ENCODE measurements around the gene FGF18. TPM values are rescaled to one million over a fixed set of nuclear protein-coding genes. Genes with fewer than 3 reads are reported as not detected.
A peak's percentile ranks its signal among the peaks of the same experiment; 100 is the strongest.

FGF18 gene
- total and polyA plus RNA-seq, 9 of the 15 experiments (the other 6 are each of a cell fraction or from before 2014, with no cell fraction given), result 0.05 to 0.18 (median 0.11) TPM; not detected in 6

- Histone ChIP-seq H3K36me3 (ENCODE audit: control insufficient read depth, insufficient read depth, low read length) (no peaks in the 10 kb centered on the region), H3K9me1 (ENCODE audit: control insufficient read depth, insufficient read depth, low read length) (no peaks in the 10 kb centered on the region), H3K79me2 (ENCODE audit: control insufficient read depth, insufficient read depth, low read length) (no peaks in the 10 kb centered on the region), H4K20me1 (replicated peaks; ENCODE audit: control insufficient read depth, insufficient read depth, low read length) (no peaks in the 10 kb centered on the region), H3K27ac (ENCODE audit: extremely low read depth, low read depth, low read length) (peak overlapping the region; percentile 75), H3K9me3 (replicated peaks; ENCODE audit: control insufficient read depth, insufficient read depth, low read depth, low read length) (no peaks in the 10 kb centered on the region), H2AFZ (ENCODE audit: low read depth, low read length) (peak overlapping the region; percentile 94), H3K9ac (ENCODE audit: insufficient read depth in 1 of 2, low read depth in 2 of 2, low read length in 2 of 2) (peak overlapping the region; percentile 54 to 57; a peak in 3 of 4 replicates), H3K4me1 (replicated peaks in 1 of 2; ENCODE audit: control insufficient read depth in 2 of 2, insufficient read depth in 2 of 2, low read length in 2 of 2) (peaks cover 24 to 32% of the 10 kb centered on the region in 2 experiments), H3K4me3 (no peak overlapping the region), H3K4me2 (ENCODE audit: insufficient read depth, low read length) (peak overlapping the region; percentile 60), H3K27me3 (ENCODE audit: control insufficient read depth in 2 of 2, insufficient read depth in 2 of 2, low read length in 2 of 2) (0 out of 5 replicates have a peak, but pooled peaks cover 0 to 4% of the 10 kb centered on the region in 2 experiments)
- TF ChIP-seq NFE2 (IDR thresholded peaks at IDR 0.05; ENCODE audit: low read depth) (no peak), ZNF512 (tag; IDR thresholded peaks at IDR 0.05) (0 out of 2 replicates have a peak, but pooled peaks have one; percentile 17), RBM14 (IDR thresholded peaks at IDR 0.05; ENCODE audit: borderline replicate concordance, insufficient read depth, low read depth, low read length) (no peak), ZNF41 (CRISPR knock-in tag; conservative IDR thresholded peaks at IDR 0.05) (no peak), EHMT2 (IDR thresholded peaks at IDR 0.05) (0 out of 2 replicates have a peak, but pooled peaks have one; percentile 1), KLF16 (IDR thresholded peaks at IDR 0.05) (no peak), BRD9 (IDR thresholded peaks at IDR 0.05; ENCODE audit: low read depth, partially characterized antibody) (peak; percentile 3), ZNF408 (CRISPR knock-in tag; IDR thresholded peaks at IDR 0.05; ENCODE audit: low read depth) (no peak), ZNF165 (CRISPR knock-in tag; IDR thresholded peaks at IDR 0.05; ENCODE audit: borderline replicate concordance) (no peak), RAD51 (IDR thresholded peaks at IDR 0.05; ENCODE audit: borderline replicate concordance, low read depth) (no peak), FOSL1 (tag; conservative IDR thresholded peaks at IDR 0.05) (peak; percentile 68; the same call in 1 of the 2 replicates)
- TF ChIP-seq, protein P1, sequence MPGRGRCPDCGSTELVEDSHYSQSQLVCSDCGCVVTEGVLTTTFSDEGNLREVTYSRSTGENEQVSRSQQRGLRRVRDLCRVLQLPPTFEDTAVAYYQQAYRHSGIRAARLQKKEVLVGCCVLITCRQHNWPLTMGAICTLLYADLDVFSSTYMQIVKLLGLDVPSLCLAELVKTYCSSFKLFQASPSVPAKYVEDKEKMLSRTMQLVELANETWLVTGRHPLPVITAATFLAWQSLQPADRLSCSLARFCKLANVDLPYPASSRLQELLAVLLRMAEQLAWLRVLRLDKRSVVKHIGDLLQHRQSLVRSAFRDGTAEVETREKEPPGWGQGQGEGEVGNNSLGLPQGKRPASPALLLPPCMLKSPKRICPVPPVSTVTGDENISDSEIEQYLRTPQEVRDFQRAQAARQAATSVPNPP (IDR thresholded peaks at IDR 0.05; ENCODE audit: borderline replicate concordance, insufficient read depth, insufficient read length), result no peak
- TF ChIP-seq, protein P2, sequence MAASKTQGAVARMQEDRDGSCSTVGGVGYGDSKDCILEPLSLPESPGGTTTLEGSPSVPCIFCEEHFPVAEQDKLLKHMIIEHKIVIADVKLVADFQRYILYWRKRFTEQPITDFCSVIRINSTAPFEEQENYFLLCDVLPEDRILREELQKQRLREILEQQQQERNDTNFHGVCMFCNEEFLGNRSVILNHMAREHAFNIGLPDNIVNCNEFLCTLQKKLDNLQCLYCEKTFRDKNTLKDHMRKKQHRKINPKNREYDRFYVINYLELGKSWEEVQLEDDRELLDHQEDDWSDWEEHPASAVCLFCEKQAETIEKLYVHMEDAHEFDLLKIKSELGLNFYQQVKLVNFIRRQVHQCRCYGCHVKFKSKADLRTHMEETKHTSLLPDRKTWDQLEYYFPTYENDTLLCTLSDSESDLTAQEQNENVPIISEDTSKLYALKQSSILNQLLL (CRISPR knock-in tag; IDR thresholded peaks at IDR 0.05; ENCODE audit: borderline replicate concordance), result no peak
- TF ChIP-seq, protein P3, sequence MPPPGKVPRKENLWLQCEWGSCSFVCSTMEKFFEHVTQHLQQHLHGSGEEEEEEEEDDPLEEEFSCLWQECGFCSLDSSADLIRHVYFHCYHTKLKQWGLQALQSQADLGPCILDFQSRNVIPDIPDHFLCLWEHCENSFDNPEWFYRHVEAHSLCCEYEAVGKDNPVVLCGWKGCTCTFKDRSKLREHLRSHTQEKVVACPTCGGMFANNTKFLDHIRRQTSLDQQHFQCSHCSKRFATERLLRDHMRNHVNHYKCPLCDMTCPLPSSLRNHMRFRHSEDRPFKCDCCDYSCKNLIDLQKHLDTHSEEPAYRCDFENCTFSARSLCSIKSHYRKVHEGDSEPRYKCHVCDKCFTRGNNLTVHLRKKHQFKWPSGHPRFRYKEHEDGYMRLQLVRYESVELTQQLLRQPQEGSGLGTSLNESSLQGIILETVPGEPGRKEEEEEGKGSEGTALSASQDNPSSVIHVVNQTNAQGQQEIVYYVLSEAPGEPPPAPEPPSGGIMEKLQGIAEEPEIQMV (tag; conservative IDR thresholded peaks at IDR 0.05; ENCODE audit: low read depth), result no peak
- TF ChIP-seq, protein P4, sequence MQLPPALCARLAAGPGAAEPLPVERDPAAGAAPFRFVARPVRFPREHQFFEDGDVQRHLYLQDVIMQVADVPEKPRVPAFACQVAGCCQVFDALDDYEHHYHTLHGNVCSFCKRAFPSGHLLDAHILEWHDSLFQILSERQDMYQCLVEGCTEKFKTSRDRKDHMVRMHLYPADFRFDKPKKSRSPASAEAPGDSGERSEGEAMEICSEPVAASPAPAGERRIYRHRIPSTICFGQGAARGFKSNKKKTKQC (CRISPR knock-in tag; IDR thresholded peaks at IDR 0.05), result no peak
- peak in 2 of 4 experiments; percentile 9 to 45 for DNase-seq (ENCODE audit: extremely low read depth in 1 of 4, low spot score in 3 of 4)
- in situ Hi-C loops (cut with MboI), result no loop called here
- WGBS (ENCODE audit: insufficient coverage, low coverage, missing lambda C conversion rate), result 38% methylated on average over 2 of the region's 5 CpGs
- no TSS peak for BruUV-seq (replicated peaks)
- no peak for ATAC-seq
- FAIRE-seq, result no peak
- POLR2A ChIA-PET, result interaction anchor here (0.8 to 1.2 kb wide), 3 partner anchors 18 to 35 kb away, joined by 3 to 5 read pairs (median 3); no protein-coding TSS in a partner anchor
- intact Hi-C loops (cut with micrococcal nuclease), result no loop called here
- CTCF ChIA-PET (ENCODE audit: low intra/inter-chr PET ratio), result interaction anchor here (1.1 kb wide), 1 partner anchor 114 kb away, joined by 5 read pairs; no protein-coding TSS in a partner anchor
These were observed 75.8 kb downstream of the FGF18 start for GRCh38 chr5:171495122-171495700.
